IMR-90 (cell line): ENCODE data around the gene ZNF532. TPM values are rescaled to one million over a fixed set of nuclear protein-coding genes. Genes with fewer than 3 reads are reported as not detected.

Experiments used
- ATAC-seq: fragments of 200-7000 bp; cut with Tn5 transposase; 2 replicates; pipeline ENCODE4 v1.9.1; 2020; ENCODE audit warnings: low read depth, mild to moderate bottlenecking, moderate library complexity
- BruUV-seq: library from RNA; stranded (reverse); fragments of 400-500 nt; replicated peaks from 2 replicates; lab custom pipeline; 2021; lab: Mats Ljungman, UMichigan
- CTCF ChIA-PET: fragments of 300-600 bp; formaldehyde crosslinking; extraction: SDS; loops from one replicate; lab custom pipeline; 2021; ENCODE audit warnings: antibody characterized with exemption; lab: Yijun Ruan, JAX
- POLR2A ChIA-PET: fragments of 300-600 bp; sonication (Branson Sonifier 250); formaldehyde crosslinking; loops from one replicate; lab custom pipeline; 2022; ENCODE audit warnings: antibody characterized with exemption; ENCODE audit not compliant: unreplicated experiment; lab: Charles Lee
- DNase-seq: peaks from one replicate; pipeline ENCODE4 v3.0.0; 2013
- H2AFZ ChIP-seq: replicated peaks from 2 replicates; pipeline ENCODE3; 2013; ENCODE audit warnings: low read length, mild to moderate bottlenecking; ENCODE audit not compliant: poor library complexity
- H2AK5ac ChIP-seq: 2 replicates; pipeline ENCODE4 v1.6.1; 2013; ENCODE audit warnings: low read depth, low read length, inconsistent platforms
- H2AK9ac ChIP-seq: replicated peaks from 2 replicates; pipeline ENCODE3; 2013; ENCODE audit warnings: mild to moderate bottlenecking, low read depth, low read length, moderate library complexity; ENCODE audit not compliant: poor library complexity
- H2BK120ac ChIP-seq: 2 replicates; pipeline ENCODE4 v1.6.1; 2013; ENCODE audit warnings: low read depth, low read length, inconsistent platforms
- H2BK15ac ChIP-seq: 3 replicates; pipeline ENCODE4 v1.6.1; 2013; ENCODE audit warnings: low read depth, low read length, inconsistent platforms
- H2BK20ac ChIP-seq: 2 replicates; pipeline ENCODE4 v1.6.1; 2013; ENCODE audit warnings: low read depth, mild to moderate bottlenecking, inconsistent platforms, low read length, moderate library complexity
- H2BK5ac ChIP-seq: 2 replicates; pipeline ENCODE4 v1.6.1; 2013; ENCODE audit warnings: mild to moderate bottlenecking, low read depth, low read length, inconsistent platforms; ENCODE audit not compliant: poor library complexity, severe bottlenecking
- H3K14ac ChIP-seq: replicated peaks from 2 replicates; pipeline ENCODE4 v1.6.1; 2013; ENCODE audit warnings: low read depth, low read length, inconsistent platforms
- H3K18ac ChIP-seq: 2 replicates; pipeline ENCODE4 v1.6.1; 2013; ENCODE audit warnings: low read depth, low read length, control low read depth
- H3K23ac ChIP-seq: 2 replicates; pipeline ENCODE4 v1.6.1; 2013; ENCODE audit warnings: low read depth, low read length, inconsistent platforms
- H3K27ac ChIP-seq: 2 replicates; pipeline ENCODE4 v1.5.1; 2013; ENCODE audit warnings: mild to moderate bottlenecking, control low read depth, low read length; ENCODE audit not compliant: insufficient read depth
- H3K27me3 ChIP-seq: 2 replicates; pipeline ENCODE4 v1.6.1; 2013; ENCODE audit warnings: low read length; ENCODE audit not compliant: control insufficient read depth, insufficient read depth
- H3K36me3 ChIP-seq: 2 replicates; pipeline ENCODE4 v1.6.1; 2013; ENCODE audit warnings: low read length, mixed read lengths; ENCODE audit not compliant: control insufficient read depth, insufficient read depth
- H3K4ac ChIP-seq: 2 replicates; pipeline ENCODE4 v1.6.1; 2013; ENCODE audit warnings: low read depth, low read length, inconsistent platforms
- H3K4me1 ChIP-seq: 2 replicates; pipeline ENCODE4 v1.6.1; 2013; ENCODE audit warnings: low read length, mixed read lengths; ENCODE audit not compliant: control insufficient read depth, insufficient read depth
- H3K4me2 ChIP-seq: 2 replicates; pipeline ENCODE4 v1.6.1; 2013; ENCODE audit warnings: low read depth, mild to moderate bottlenecking, control low read depth, low read length, moderate library complexity
- H3K4me3 ChIP-seq: 2 replicates; pipeline ENCODE4 v1.5.1; 2013; ENCODE audit warnings: low read depth, mild to moderate bottlenecking, control low read depth, low read length, moderate library complexity; ENCODE audit not compliant: insufficient read depth
- H3K56ac ChIP-seq: 2 replicates; pipeline ENCODE4 v1.6.1; 2013; ENCODE audit warnings: low read length, inconsistent platforms; ENCODE audit not compliant: insufficient read depth; ENCODE audit errors: extremely low read depth
- H3K79me1 ChIP-seq, 2 experiments: 2 replicates each; pipeline ENCODE4 v1.6.1; 2013; ENCODE audit warnings: low read length in 2 of 2, inconsistent platforms in 1 of 2, low read depth in 1 of 2
- H3K9ac ChIP-seq: 2 replicates; pipeline ENCODE4 v1.6.1; 2013; ENCODE audit warnings: low read depth, low read length, control low read depth
- H3K9me1 ChIP-seq: 2 replicates; pipeline ENCODE4 v1.6.1; 2013; ENCODE audit warnings: low read length, inconsistent platforms; ENCODE audit not compliant: insufficient read depth
- H3K9me3 ChIP-seq: 2 replicates; pipeline ENCODE4 v1.6.1; 2013; ENCODE audit warnings: low read length; ENCODE audit not compliant: control insufficient read depth, insufficient read depth
- H4K20me1 ChIP-seq: 2 replicates; pipeline ENCODE4 v1.6.1; 2013; ENCODE audit warnings: low read length, inconsistent platforms; ENCODE audit not compliant: insufficient read depth
- H4K5ac ChIP-seq: 2 replicates; pipeline ENCODE4 v1.6.1; 2013; ENCODE audit warnings: mild to moderate bottlenecking, low read depth, low read length, control low read depth
- H4K8ac ChIP-seq, 2 experiments: 2 replicates each; pipeline ENCODE4 v1.6.1; 2013; ENCODE audit warnings: low read depth in 2 of 2, low read length in 2 of 2, control low read depth in 1 of 2, inconsistent platforms in 1 of 2
- H4K91ac ChIP-seq: 2 replicates; pipeline ENCODE4 v1.6.1; 2013; ENCODE audit warnings: low read depth, low read length, inconsistent platforms; ENCODE audit not compliant: insufficient read depth
- BHLHE40 ChIP-seq: fragments of 150-350 bp; IDR thresholded peaks from 2 replicates; pipeline ENCODE4 v1.6.1; 2016; ENCODE audit warnings: mild to moderate bottlenecking, low read depth, low read length
- CEBPB ChIP-seq: IDR thresholded peaks from 2 replicates; pipeline ENCODE4 v1.6.1; 2012; ENCODE audit warnings: low read depth, low read length, improper control_type of control experiment
- CHD1 ChIP-seq: IDR thresholded peaks from 2 replicates; pipeline ENCODE4 v1.6.1; 2012; ENCODE audit warnings: low read depth, low read length, improper control_type of control experiment
- CTCF ChIP-seq: conservative IDR thresholded peaks from 2 replicates; pipeline ENCODE4 v1.5.1; 2012; ENCODE audit warnings: mild to moderate bottlenecking, low read depth, low read length, improper control_type of control experiment
- ELK1 ChIP-seq: fragments of 150-350 bp; IDR thresholded peaks from 2 replicates; pipeline ENCODE4 v1.6.1; 2016; ENCODE audit warnings: low read depth, mild to moderate bottlenecking, low read length, moderate library complexity, borderline replicate concordance
- FOS ChIP-seq: fragments of 150-350 bp; IDR thresholded peaks from 2 replicates; pipeline ENCODE4 v1.6.1; 2016; ENCODE audit warnings: low read depth, low read length
- MAFK ChIP-seq: IDR thresholded peaks from 2 replicates; pipeline ENCODE4 v1.6.1; 2012; ENCODE audit warnings: low read depth, low read length, improper control_type of control experiment
- MAZ ChIP-seq: IDR thresholded peaks from 2 replicates; pipeline ENCODE4 v1.6.1; 2012; ENCODE audit warnings: low read depth, mild to moderate bottlenecking, low read length, improper control_type of control experiment, moderate library complexity, borderline replicate concordance
- MXI1 ChIP-seq: IDR thresholded peaks from 2 replicates; pipeline ENCODE4 v1.6.1; 2012; ENCODE audit warnings: low read depth, mild to moderate bottlenecking, low read length, moderate library complexity, borderline replicate concordance
- NFE2L2 ChIP-seq: fragments of 150-350 bp; IDR thresholded peaks from 2 replicates; pipeline ENCODE4 v1.6.1; 2016; ENCODE audit warnings: low read depth, mild to moderate bottlenecking, low read length
- POLR2A ChIP-seq: IDR thresholded peaks from 2 replicates; pipeline ENCODE4 v1.6.1; 2012; ENCODE audit warnings: mild to moderate bottlenecking, low read depth, low read length
- RAD21 ChIP-seq: IDR thresholded peaks from 2 replicates; pipeline ENCODE4 v1.6.1; 2012; ENCODE audit warnings: low read length, improper control_type of control experiment
- RCOR1 ChIP-seq: IDR thresholded peaks from 2 replicates; pipeline ENCODE4 v1.6.1; 2012; ENCODE audit warnings: mild to moderate bottlenecking, low read length, improper control_type of control experiment; ENCODE audit not compliant: insufficient replicate concordance
- RFX5 ChIP-seq: IDR thresholded peaks from 2 replicates; pipeline ENCODE4 v1.8.0; 2012; ENCODE audit warnings: low read depth, mild to moderate bottlenecking, low read length, moderate library complexity
- SMC3 ChIP-seq: fragments of 150-350 bp; IDR thresholded peaks from 2 replicates; pipeline ENCODE4 v1.6.1; 2016; ENCODE audit warnings: low read depth, mild to moderate bottlenecking, antibody characterized with exemption, low read length, moderate library complexity
- USF2 ChIP-seq: fragments of 150-350 bp; IDR thresholded peaks from 2 replicates; pipeline ENCODE4 v1.6.1; 2017; ENCODE audit warnings: mild to moderate bottlenecking, antibody characterized with exemption, low read length, low read depth
- WGBS, 2 experiments: methylation state at CpG; one replicate each; pipeline versions ENCODE4 v1.1.5 to v1.1.7; 2013; ENCODE audit warnings: missing lambda C conversion rate in 2 of 2; ENCODE audit not compliant: insufficient read length in 1 of 2; ENCODE audit errors: extremely low coverage in 2 of 2; 5-methylcytosine and 5-hydroxymethylcytosine counted together
- dilution Hi-C: fragments of 300-500 bp; cut with HindIII; formaldehyde crosslinking; loops from one replicate; pipeline ENCODE4 v1.14.3; 2018; ENCODE audit warnings: low sequenced_read_pairs; ENCODE audit not compliant: unreplicated experiment
- in situ Hi-C: fragments of 300-500 bp; cut with MboI; formaldehyde crosslinking; loops from 3 replicates; pipeline ENCODE4 v1.14.3; 2019; ENCODE audit warnings: low sequenced_read_pairs, inconsistent platforms, mixed read lengths
- intact Hi-C: fragments of 100-400 bp; cut with micrococcal nuclease; formaldehyde crosslinking; loops from 2 replicates; pipeline ENCODE4 v1.10.0; 2022
- polyA plus RNA-seq, 3 experiments: library from polyadenylated mRNA; depleted of rRNA; stranded (reverse); fragments of >200 nt; gene quantifications; 2 replicates each; pipeline ENCODE4 v1.2.3, GENCODE V29; 2012; ENCODE audit warnings: low replicate concordance in 1 of 3
- total RNA-seq: library from RNA; depleted of rRNA; stranded (reverse); fragments of >200 nt; gene quantifications from 2 replicates; pipeline ENCODE4 v1.2.3, GENCODE V29; 2012

ZNF532 gene
- total and polyA plus RNA-seq, 2 of the 4 experiments (the other 2 are of a cell fraction): 29.9 to 45.8 TPM

- no TSS peak for BruUV-seq
- Histone ChIP-seq H3K4me3 (no peak overlapping the region), H3K4ac (no peak overlapping the region), H3K9me3 (no peaks in the 10 kb centered on the region), H3K18ac (no peak overlapping the region), H4K91ac (no peak overlapping the region), H3K9ac (no peak overlapping the region), H2BK5ac (no peak overlapping the region), H2AK9ac (no peak overlapping the region), H3K36me3 (no peaks in the 10 kb centered on the region), H3K4me2 (no peak overlapping the region), H2BK15ac (no peak overlapping the region), H2AFZ (no peak overlapping the region), H3K23ac (no peak overlapping the region), H2BK120ac (no peak overlapping the region), H3K14ac (no peak overlapping the region), H3K4me1 (peaks cover 2% of the 10 kb centered on the region; the same call in 1 of the 2 replicates), H2AK5ac (no peak overlapping the region), H3K79me1 (no peaks in the 10 kb centered on the region), H4K20me1 (no peaks in the 10 kb centered on the region), H4K5ac (no peak overlapping the region), H3K9me1 (no peaks in the 10 kb centered on the region; the same call in none of the 2 replicates), H2BK20ac (no peak overlapping the region), H3K27ac (no peak overlapping the region), H3K27me3 (no peaks in the 10 kb centered on the region), H3K56ac (no peak overlapping the region), H4K8ac (no peak overlapping the region)
- ChIA-PET POLR2A (interaction anchor here (0.6 kb wide), 1 partner anchor 183 kb away, joined by 3 read pairs; no protein-coding TSS in a partner anchor), CTCF (no interaction called here)
- intact Hi-C loops (no loop called here), dilution Hi-C loops (no loop called here), in situ Hi-C loops (no loop called here)
- TF ChIP-seq RAD21: no peak
- no peak for TF ChIP-seq SMC3
- TF ChIP-seq CHD1: no peak
- no peak for TF ChIP-seq FOS
- TF ChIP-seq BHLHE40: no peak
- no peak for TF ChIP-seq RCOR1
- TF ChIP-seq ELK1: no peak
- no peak for TF ChIP-seq MXI1
- TF ChIP-seq MAZ: no peak
- TF ChIP-seq MAFK: no peak
- no peak for TF ChIP-seq CEBPB
- TF ChIP-seq RFX5: no peak
- TF ChIP-seq POLR2A: no peak
- TF ChIP-seq NFE2L2: no peak
- no peak for TF ChIP-seq USF2
- TF ChIP-seq CTCF: no peak
- WGBS, 2 experiments: 88% methylated on average over 1 of the region's 3 CpGs; no CpG with 5 or more reads in 1 of the 2 experiments
- ATAC-seq: no peak
- DNase-seq: peak; percentile 3
Observed at GRCh38 chr18:59033359-59033758, 168.7 kb downstream of the ZNF532 start.
